Uterus (tissue), 4 donors: ENCODE results near the gene CHERP. TPM values are rescaled to one million over a fixed set of nuclear protein-coding genes. Genes with fewer than 3 reads are reported as not detected.

Experiments
- DNase-seq, 2 donors: peaks; one replicate each; pipeline ENCODE4 v3.0.0-alpha.2; 2019 to 2020
- H3K27ac ChIP-seq, 2 donors: fragments of 200-600 bp; sonication (generic); 1 replicate in 1 of 2; 2 replicates in 1 of 2; pipeline ENCODE4 v1.5.1; 2016 to 2018
- H3K27me3 ChIP-seq, 2 donors: fragments of 200-600 bp; sonication (generic); one replicate each; pipeline ENCODE4 v1.5.1; 2018 to 2019; ENCODE audit warnings: control low read depth in 1 of 2
- H3K36me3 ChIP-seq, 2 donors: fragments of 200-600 bp; sonication (generic); one replicate each; pipeline ENCODE4 v1.5.1; 2019; ENCODE audit warnings: control low read depth in 1 of 2
- H3K4me1 ChIP-seq, 2 donors: fragments of 200-600 bp; sonication (generic); one replicate each; pipeline ENCODE4 v1.5.1; 2018 to 2019; ENCODE audit warnings: control low read depth in 1 of 2
- H3K4me3 ChIP-seq, 2 donors: fragments of 200-600 bp; sonication (generic); 1 replicate in 1 of 2; 2 replicates in 1 of 2; pipeline ENCODE4 v1.5.1; 2018 to 2019; ENCODE audit warnings: mild to moderate bottlenecking in 1 of 2
- H3K9me3 ChIP-seq, 2 donors: fragments of 200-600 bp; sonication (generic); one replicate each; pipeline ENCODE4 v1.5.1; 2019; ENCODE audit warnings: control low read depth in 1 of 2
- CTCF ChIP-seq, 4 experiments: fragments of 200-600 bp in 2 of 4; fragments of 450-650 bp in 2 of 4; sonication (generic) in 2 of 4; IDR thresholded peaks; one replicate each; pipeline ENCODE4 v1.5.1; 2016 to 2019; ENCODE audit warnings: antibody characterized with exemption in 4 of 4, mild to moderate bottlenecking in 2 of 4, moderate library complexity in 1 of 4
- POLR2A ChIP-seq, 2 donors: fragments of 450-650 bp; IDR thresholded peaks; one replicate each; pipeline ENCODE4 v1.6.1; 2016; ENCODE audit warnings: antibody characterized with exemption in 2 of 2, mild to moderate bottlenecking in 1 of 2, moderate library complexity in 1 of 2
- intact Hi-C: fragments of 100-400 bp; cut with DNase I; formaldehyde crosslinking; loops from one replicate; pipeline ENCODE4 v1.15.1; 2023; ENCODE audit warnings: low total_unique reads
- total RNA-seq, 4 donors: library from RNA; depleted of rRNA in 3 of 4; stranded (reverse); fragments of >200 nt in 3 of 4; gene quantifications; one replicate each; pipeline versions ENCODE4 v1.1.0 to v1.2.4, GENCODE V29; 2014 to 2023
- donor health status: DM: yes; HTN: yes; CAD: no.

The CHERP gene
- total RNA-seq, 4 donors from 2014 or later: 1.8 to 47.9 (median 7.8) TPM

- H3K27me3 ChIP-seq: no peaks in the 10 kb centered on the region
- TF ChIP-seq CTCF (IDR thresholded peaks at IDR 0.05) (no peak), POLR2A (IDR thresholded peaks at IDR 0.05) (no peak)
- intact Hi-C loops: loop anchor here (5.0 kb wide), 1 partner anchor 46 kb away; the partner anchor contains the start of gene MED26
- H3K4me1 ChIP-seq: peaks cover 0 to 14% of the 10 kb centered on the region in 2 donors
- DNase-seq: no peak
- H3K36me3 ChIP-seq: no peaks in the 10 kb centered on the region
- H3K4me3 ChIP-seq: no peak overlapping the region
- peak overlapping the region in 1 of 2 donors; percentile 24 for H3K27ac ChIP-seq
- H3K9me3 ChIP-seq: no peaks in the 10 kb centered on the region
Observed at GRCh38 chr19:16581145-16581970, 39.1 kb upstream of the CHERP start.

GRCh38 chr19:16579381-16579780 is 37.1 kb upstream of the CHERP start:
- no peaks in the 10 kb centered on the region for H3K9me3 ChIP-seq
- no peak for DNase-seq
- H3K36me3 ChIP-seq: no peaks in the 10 kb centered on the region
- peaks cover 0 to 14% of the 10 kb centered on the region in 2 donors for H3K4me1 ChIP-seq
- TF ChIP-seq CTCF (IDR thresholded peaks at IDR 0.05) (no peak), POLR2A (IDR thresholded peaks at IDR 0.05) (no peak)
- intact Hi-C loops: no loop called here
- no peaks in the 10 kb centered on the region for H3K27me3 ChIP-seq
- no peak overlapping the region for H3K27ac ChIP-seq
- H3K4me3 ChIP-seq: no peak overlapping the region

- Histone ChIP-seq H3K4me3 (no peak overlapping the region), H3K27me3 (no peaks in the 10 kb centered on the region), H3K9me3 (no peaks in the 10 kb centered on the region), H3K36me3 (no peaks in the 10 kb centered on the region), H3K27ac (no peak overlapping the region), H3K4me1 (peaks cover 0 to 7% of the 10 kb centered on the region in 2 donors)
- TF ChIP-seq POLR2A (IDR thresholded peaks at IDR 0.05): no peak
- DNase-seq: no peak
- intact Hi-C loops: no loop called here
Observed at GRCh38 chr19:16577531-16577985, 35.3 kb upstream of the CHERP start.

GRCh38 chr19:16576690-16577530 is 34.7 kb upstream of the CHERP start:
- no peak for DNase-seq
- no peak overlapping the region for H3K4me3 ChIP-seq
- TF ChIP-seq POLR2A (IDR thresholded peaks at IDR 0.05) (no peak), CTCF (IDR thresholded peaks at IDR 0.05) (no peak)
- H3K4me1 ChIP-seq: peaks cover 0 to 7% of the 10 kb centered on the region in 2 donors
- no peaks in the 10 kb centered on the region for H3K27me3 ChIP-seq
- no peaks in the 10 kb centered on the region for H3K36me3 ChIP-seq
- no peak overlapping the region for H3K27ac ChIP-seq
- intact Hi-C loops: no loop called here
- H3K9me3 ChIP-seq: no peaks in the 10 kb centered on the region

- Histone ChIP-seq H3K4me3 (no peak overlapping the region), H3K9me3 (no peaks in the 10 kb centered on the region), H3K4me1 (peaks cover 0 to 7% of the 10 kb centered on the region in 2 donors), H3K27me3 (no peaks in the 10 kb centered on the region), H3K36me3 (no peaks in the 10 kb centered on the region), H3K27ac (no peak overlapping the region)
- intact Hi-C loops: no loop called here
- TF ChIP-seq POLR2A (IDR thresholded peaks at IDR 0.05) (no peak), CTCF (IDR thresholded peaks at IDR 0.05) (no peak)
- DNase-seq: no peak
Observed at GRCh38 chr19:16575861-16576689, 33.8 kb upstream of the CHERP start.
